Chondrocyte (in vitro differentiated cells): ENCODE measurements around the gene IL1RAPL1. TPM values are rescaled to one million over a fixed set of nuclear protein-coding genes. Genes with fewer than 3 reads are reported as not detected.
A peak's percentile ranks its signal among the peaks of the same experiment; 100 is the strongest.

ENCODE experiments used
- DNase-seq: peaks from one replicate; pipeline ENCODE4 v3.0.0; 2021; ENCODE audit warnings: mixed read lengths, low spot score
- H3K27ac Mint-ChIP-seq: one replicate; pipeline ENCODE4 v1.8.0; 2021; ENCODE audit warnings: mild to moderate bottlenecking, moderate library complexity, mixed read lengths; ENCODE audit not compliant: unreplicated experiment
- H3K27me3 Mint-ChIP-seq: 2 replicates; pipeline ENCODE4 v1.8.0; 2021; ENCODE audit warnings: low read depth, mixed read lengths
- H3K36me3 Mint-ChIP-seq: 2 replicates; pipeline ENCODE4 v1.8.0; 2021; ENCODE audit warnings: low read depth, mixed read lengths
- H3K4me1 Mint-ChIP-seq: 2 replicates; pipeline ENCODE4 v1.8.0; 2021; ENCODE audit warnings: low read depth, mild to moderate bottlenecking, mixed read lengths
- H3K4me3 Mint-ChIP-seq: one replicate; pipeline ENCODE4 v1.8.0; 2021; ENCODE audit warnings: mild to moderate bottlenecking, moderate library complexity, mixed read lengths; ENCODE audit not compliant: unreplicated experiment
- H3K9me3 Mint-ChIP-seq: 2 replicates; pipeline ENCODE4 v1.8.0; 2021; ENCODE audit warnings: low read depth, mixed read lengths
- CTCF ChIP-seq: fragments of 200-600 bp; sonication (generic); IDR thresholded peaks from 2 replicates; pipeline ENCODE4 v1.5.0; 2021; ENCODE audit warnings: antibody characterized with exemption, mild to moderate bottlenecking, moderate library complexity
- total RNA-seq: library from RNA; stranded (reverse); gene quantifications from 3 replicates; pipeline ENCODE4 v1.2.1, GENCODE V29; 2021

IL1RAPL1 gene
- total RNA-seq, 1 donor from 2014 or later: not detected

GRCh38 chrX:29040160-29040559 lies 452.9 kb downstream of the IL1RAPL1 start:
- Mint-ChIP-seq H3K36me3 (no peaks in the 10 kb centered on the region), H3K27ac (no peak overlapping the region), H3K27me3 (no peaks in the 10 kb centered on the region), H3K4me1 (no peaks in the 10 kb centered on the region), H3K9me3 (no peaks in the 10 kb centered on the region), H3K4me3 (no peak overlapping the region)
- no peak for DNase-seq
- TF ChIP-seq CTCF: no peak

DNA sequence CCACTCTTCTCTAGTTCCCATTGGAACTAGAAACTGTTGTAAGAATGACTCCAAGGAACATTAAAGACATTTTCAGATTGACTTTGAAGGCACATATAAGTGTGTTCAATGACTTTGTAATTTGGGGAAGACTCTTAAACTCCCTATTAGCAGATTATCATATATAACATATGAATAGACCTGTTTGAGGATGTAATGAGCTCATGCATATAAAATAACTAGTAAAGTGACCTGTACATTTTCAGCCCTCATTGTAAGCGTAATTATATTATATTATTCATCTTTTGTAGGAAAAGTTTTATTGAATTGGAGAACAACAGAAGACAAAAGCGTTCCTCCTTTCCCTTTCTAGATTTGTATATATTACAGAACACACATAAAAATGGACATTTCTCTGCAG lies 455.1 kb downstream of the IL1RAPL1 start:
- Mint-ChIP-seq H3K27ac (no peak overlapping the region), H3K27me3 (no peaks in the 10 kb centered on the region), H3K4me3 (no peak overlapping the region), H3K36me3 (no peaks in the 10 kb centered on the region), H3K9me3 (no peaks in the 10 kb centered on the region), H3K4me1 (no peaks in the 10 kb centered on the region)
- no peak for DNase-seq
- no peak for TF ChIP-seq CTCF

- H3K4me1 Mint-ChIP-seq: no peaks in the 10 kb centered on the region
- no peaks in the 10 kb centered on the region for H3K36me3 Mint-ChIP-seq
- no peaks in the 10 kb centered on the region for H3K9me3 Mint-ChIP-seq
- DNase-seq: no peak
- no peaks in the 10 kb centered on the region for H3K27me3 Mint-ChIP-seq
- H3K27ac Mint-ChIP-seq: no peak overlapping the region
- no peak overlapping the region for H3K4me3 Mint-ChIP-seq
- TF ChIP-seq CTCF: no peak
Measured at GRCh38 chrX:29043746-29044145, 456.5 kb downstream of the IL1RAPL1 start.

GRCh38 chrX:29044423-29045184 lies 457.4 kb downstream of the IL1RAPL1 start:
- Mint-ChIP-seq H3K36me3 (no peaks in the 10 kb centered on the region), H3K9me3 (no peaks in the 10 kb centered on the region), H3K27me3 (no peaks in the 10 kb centered on the region), H3K4me1 (no peaks in the 10 kb centered on the region), H3K4me3 (no peak overlapping the region), H3K27ac (no peak overlapping the region)
- peak; percentile 45 for TF ChIP-seq CTCF
- DNase-seq: no peak

DNA sequence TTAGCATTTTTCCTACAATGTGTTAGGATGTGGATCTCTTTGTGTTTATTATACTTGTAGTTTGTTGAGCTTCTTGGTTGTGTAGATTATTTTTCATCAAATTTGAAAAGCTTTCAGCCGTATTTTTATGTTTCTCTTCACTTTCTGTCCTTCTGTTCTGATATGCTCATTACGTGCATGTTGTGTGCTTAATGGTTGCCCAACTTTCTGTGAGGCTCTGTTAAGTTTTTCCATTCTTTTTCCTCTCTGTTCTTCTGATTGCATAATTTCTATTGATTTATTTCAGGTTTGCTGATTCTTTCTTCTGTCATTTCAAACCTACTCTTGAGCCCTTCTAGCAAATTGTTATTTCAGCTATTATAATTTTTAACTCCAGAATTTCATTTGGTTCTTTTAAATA lies 478.2 kb downstream of the IL1RAPL1 start:
- Mint-ChIP-seq H3K4me3 (no peak overlapping the region), H3K36me3 (no peaks in the 10 kb centered on the region), H3K27ac (no peak overlapping the region), H3K9me3 (peaks cover 4% of the 10 kb centered on the region), H3K4me1 (no peaks in the 10 kb centered on the region), H3K27me3 (no peaks in the 10 kb centered on the region)
- no peak for DNase-seq
- TF ChIP-seq CTCF: no peak
